T-helper 2 cell treated with Interferon-gamma antibody and Interleukin-4, amounts not matched to agents 100 ng/mL and 5 ng/mL, for 36 hours (primary cell): ENCODE results near the gene APBB2. TPM values are rescaled to one million over a fixed set of nuclear protein-coding genes. Genes with fewer than 3 reads are reported as not detected.
"Not testable (repeated sequence)": the region's sequence is repeated elsewhere in the genome, so short reads cannot be mapped to it uniquely, and the experiment has no call there.

ENCODE experiments used
- intact Hi-C: fragments of 100-400 bp; cut with micrococcal nuclease; formaldehyde crosslinking; loops from one replicate; pipeline ENCODE4 v1.15.1; 2023
- total RNA-seq: library from RNA; stranded (reverse); gene quantifications from 2 replicates; pipeline ENCODE4 v1.2.3, GENCODE V29; 2022

Gene APBB2
- total RNA-seq, 1 donor from 2014 or later: 0.45 TPM

DNA sequence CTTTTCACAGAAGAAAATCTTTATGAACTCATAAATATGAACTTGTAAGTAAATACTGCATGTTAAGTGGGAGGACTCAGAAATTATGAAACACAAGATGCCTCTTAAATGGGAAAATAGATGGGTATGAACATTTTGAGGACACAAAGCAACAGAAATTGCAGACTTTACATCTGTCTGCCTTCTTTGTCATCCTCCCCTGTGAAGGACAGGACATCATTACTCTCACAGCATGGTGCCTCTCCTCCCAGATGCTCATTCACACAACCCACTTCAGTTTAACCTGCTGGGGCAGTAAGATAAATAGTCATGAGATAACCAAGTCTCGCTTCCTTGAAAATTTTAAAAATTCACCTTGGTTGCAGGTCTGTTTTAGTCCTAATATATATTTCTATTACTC is 144.5 kb downstream of the APBB2 start:
- intact Hi-C loops: no loop called here

DNA sequence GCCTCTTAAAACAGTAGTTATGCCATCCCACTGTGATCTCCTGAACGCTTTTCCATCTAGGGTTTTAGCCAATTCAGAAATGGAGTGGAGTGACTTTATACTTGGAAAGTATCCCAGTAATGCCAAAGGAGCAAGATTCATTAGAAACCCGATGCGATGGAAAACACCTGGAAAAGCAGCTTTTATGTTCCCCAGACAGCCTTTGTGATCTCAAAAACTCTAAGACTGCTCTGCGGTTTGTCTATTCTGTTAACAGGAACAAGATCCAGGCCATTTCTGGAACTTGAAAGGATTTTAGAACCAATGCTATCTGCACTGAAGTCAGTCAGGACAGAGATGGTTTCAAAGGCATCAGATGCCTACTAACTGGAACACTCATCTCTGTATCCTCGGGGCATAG is 145.1 kb downstream of the APBB2 start:
- intact Hi-C loops: no loop called here

DNA sequence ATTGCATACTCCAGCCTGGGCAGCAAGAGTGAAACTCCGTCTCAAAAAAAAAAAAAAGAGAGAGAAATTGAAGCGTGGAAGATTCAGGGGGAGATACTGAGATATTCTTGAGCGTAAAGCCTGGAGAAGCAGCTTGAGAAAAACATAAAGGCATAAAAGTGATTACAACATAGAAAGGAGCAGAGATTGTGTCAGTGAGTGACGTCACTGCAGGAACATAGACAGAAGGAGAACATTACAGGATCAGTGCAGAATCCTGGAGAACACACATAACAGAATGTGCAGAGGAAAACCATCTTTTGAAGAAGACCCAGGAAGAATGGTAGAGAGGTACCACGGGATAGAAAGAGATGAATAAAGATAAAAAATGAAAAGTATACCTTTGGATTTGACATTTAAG is 147.0 kb downstream of the APBB2 start:
- intact Hi-C loops: no loop called here

DNA sequence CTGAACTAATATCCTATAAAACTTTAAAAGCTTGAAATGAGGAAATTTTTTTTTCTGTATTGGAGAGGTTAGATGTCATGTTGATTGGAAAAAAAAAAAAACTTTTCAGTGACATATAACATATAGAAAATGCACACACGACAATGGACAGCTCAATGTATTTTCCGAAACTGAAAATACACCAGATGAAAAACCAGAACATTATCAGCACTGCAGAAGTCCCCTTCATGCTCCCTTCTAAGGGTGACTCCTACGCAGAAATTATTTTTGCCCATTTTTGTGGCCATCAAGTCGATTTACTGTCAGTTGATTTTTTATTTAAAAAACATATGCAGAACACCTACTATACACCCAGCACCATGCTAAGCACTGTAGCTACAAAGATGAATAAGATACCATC is 148.3 kb downstream of the APBB2 start:
- intact Hi-C loops: no loop called here

DNA sequence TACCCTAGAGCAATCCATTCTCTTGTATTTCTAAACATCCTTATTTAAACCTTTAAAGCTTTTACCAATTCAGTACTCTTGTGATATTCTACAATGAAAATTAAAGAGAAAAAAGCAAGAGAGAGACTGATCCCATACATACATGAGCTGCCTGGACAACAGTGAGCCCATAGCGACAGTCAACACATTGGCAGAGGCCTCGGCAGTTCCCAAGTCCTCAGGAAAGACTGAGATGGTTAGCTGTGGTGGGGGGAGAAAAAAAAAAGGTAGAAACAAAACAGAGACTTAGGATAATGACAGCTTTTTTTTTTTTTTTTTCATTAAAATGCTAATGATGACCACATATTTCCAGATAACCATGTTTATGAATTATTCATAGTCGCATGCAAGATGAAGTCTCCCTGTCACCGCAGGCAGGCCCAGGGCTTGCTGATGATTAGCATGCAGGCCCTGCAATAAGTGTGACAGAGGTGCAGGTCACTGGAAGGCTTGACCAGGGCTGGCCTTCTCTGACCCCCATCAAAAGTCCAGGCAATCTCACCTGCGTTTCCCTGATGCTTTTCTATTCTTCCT is 148.8 kb downstream of the APBB2 start:
- intact Hi-C loops: no loop called here

DNA sequence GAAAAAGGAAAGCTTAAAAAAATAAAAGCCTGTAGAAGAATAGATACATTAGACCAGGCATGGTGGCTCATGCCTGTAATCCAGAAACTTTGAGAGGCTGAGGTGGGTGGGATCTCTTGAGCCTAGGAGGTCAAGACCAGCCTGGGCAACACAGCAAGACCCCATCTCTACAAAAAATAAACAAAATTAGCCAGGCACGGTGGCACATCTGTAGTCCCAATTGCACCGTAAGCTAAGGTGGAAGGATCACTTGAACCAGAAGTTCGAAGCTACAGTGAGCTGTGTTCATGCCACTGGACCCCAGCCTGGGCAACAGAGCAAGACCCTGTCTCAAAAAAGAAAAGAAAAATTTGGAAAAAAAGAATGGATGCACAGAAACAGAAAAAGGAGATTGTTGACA is 149.4 kb downstream of the APBB2 start:
- intact Hi-C loops: no loop called here

DNA sequence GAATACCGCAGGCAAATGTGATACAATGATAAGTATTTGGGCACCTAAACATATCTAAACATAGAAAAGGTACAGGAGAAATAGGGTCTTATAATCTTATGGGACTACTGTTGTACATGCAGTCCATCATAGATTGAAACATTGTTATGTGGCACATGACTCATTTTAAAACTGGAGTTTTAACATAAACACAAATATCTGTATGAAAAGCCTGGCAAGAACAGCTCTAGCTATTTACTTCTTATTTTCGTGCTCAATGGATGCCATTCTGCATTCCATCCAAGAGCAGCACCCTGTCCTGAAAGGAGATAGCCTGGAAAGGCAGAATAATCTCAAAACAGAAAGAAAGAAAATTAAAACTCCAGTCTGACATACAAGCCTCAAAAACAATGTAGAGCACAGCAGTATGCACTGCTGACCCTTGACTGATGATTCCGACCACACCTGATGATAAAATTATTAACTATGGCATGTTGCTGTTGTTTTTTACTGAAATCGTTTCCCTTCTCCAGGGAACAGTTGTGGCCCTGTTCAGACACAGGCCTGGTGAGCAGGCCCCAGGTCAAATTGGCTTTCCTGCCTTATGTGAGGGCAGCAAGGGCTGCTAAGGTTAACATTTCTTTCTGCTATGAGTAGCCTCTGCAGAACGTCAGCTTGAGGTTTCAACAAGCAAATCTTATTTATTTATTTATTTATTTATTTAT is 152.7 kb downstream of the APBB2 start:
- intact Hi-C loops: no loop called here

DNA sequence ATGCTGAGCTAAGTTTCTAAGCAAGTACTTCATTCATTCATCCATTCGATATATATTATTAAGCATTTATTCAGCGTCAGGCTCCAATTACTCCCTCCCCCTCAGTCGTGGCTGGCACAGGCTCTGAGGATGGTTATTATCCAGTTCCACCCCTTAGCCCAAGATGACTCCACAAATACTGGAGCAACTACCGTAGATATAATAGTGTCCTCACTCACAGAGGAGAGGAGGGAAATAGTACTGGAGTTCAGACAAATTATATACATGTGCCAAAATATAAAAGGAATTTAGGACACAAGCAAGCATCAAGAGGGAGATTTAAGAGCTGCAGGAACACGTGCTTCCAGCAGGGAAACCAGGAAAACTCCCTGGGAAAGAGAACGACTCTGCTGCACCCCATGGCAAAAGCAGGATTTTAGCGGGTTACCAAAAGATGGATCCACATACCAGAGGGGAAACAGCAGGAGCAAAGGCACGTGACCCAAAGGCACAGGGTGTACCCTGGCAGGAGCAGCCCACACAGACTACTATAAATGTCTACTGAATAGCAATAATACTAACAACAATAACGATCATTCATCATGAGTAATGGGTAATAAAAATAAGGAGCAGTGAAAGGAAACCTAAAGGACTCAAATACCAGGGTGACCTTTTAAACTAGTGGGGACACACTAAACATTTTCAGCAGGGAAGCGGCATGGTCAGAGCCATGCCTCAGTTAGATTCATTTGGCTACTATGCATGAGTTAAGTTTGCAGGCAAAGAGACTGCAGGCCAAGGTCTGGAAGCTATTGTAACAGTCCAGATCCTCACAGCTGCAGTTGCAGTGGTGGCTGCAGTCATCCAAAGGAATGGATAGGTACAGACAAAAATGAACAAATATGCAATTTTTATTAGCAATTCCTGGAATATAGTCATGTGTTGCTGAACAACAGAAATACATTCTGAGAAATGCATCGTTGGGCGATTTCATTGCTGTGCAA is 153.7 kb downstream of the APBB2 start:
- intact Hi-C loops: no loop called here

DNA sequence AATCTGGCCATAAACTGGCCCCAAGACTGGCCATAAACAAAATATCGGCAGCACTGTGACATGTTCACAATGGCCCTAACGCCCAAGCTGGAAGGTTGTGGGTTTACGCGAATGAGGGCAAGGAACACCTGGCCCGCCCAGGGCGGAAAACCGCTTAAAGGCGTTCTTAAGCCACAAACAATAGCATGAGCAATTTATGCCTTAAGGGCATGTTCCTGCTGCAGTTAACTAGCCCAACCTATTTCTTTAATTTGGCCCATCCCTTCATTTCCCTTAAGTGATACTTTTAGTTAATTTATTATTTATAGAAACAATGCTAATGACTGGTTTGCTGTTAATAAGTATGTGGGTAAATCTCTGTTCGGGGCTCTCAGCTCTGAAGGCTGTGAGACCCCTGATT is 154.9 kb downstream of the APBB2 start:
- intact Hi-C loops: not testable (repeated sequence)

DNA sequence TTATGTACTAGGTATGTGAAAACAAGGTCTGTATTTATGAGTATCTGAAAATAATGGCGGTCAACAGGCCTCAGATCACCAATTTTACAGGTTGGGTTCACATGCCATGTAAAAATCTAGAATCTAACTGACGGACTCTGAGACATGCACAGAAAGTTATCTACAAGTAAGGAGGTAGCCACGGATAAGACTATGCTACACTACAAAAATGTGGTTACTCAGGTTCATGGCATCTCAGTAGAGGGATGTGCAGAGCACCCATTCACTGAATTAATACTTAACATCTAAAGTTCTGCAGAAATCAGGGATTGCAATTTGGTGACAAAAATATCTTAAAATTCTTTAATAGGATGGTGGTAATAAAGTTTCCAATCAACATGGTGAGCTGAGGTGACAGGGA is 155.9 kb downstream of the APBB2 start:
- intact Hi-C loops: no loop called here

DNA sequence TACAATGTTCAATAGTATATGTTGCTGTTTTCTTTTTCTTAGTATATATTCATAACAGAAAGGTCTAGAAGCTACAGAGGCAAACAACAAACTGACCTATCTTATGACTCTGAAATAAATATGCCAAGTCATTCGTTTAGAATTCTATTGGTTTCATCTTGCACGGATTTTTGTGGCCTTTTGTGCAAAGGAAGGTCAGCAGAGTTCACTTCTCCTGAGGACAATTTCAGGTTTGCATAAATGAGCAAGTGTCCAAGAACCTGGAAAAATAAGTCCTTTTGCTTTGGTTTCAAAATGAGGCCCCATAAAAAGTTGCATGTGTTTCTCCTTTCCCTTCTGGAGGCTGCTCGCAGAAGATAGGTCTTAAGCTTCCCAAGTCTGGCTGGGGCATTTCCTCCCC is 156.9 kb downstream of the APBB2 start:
- intact Hi-C loops: no loop called here

DNA sequence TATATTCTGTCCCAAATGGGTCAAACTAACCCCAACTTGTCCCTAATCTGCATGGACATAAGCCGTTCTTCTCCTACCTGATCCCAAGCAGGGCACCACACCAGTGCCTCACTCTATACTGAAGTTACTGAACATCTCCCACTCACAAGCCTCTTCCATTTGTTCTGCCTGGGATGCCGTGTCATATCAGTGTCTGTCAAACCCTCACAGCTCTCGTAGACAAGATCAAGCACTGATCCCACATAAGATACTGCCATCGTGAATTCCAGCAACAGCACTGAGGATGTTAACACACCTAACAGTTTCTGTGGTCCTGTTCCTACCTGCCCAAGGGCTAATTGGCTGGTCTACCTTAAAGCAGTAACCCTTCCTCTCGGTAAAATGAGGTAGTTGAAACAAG is 162.1 kb downstream of the APBB2 start:
- intact Hi-C loops: no loop called here

DNA sequence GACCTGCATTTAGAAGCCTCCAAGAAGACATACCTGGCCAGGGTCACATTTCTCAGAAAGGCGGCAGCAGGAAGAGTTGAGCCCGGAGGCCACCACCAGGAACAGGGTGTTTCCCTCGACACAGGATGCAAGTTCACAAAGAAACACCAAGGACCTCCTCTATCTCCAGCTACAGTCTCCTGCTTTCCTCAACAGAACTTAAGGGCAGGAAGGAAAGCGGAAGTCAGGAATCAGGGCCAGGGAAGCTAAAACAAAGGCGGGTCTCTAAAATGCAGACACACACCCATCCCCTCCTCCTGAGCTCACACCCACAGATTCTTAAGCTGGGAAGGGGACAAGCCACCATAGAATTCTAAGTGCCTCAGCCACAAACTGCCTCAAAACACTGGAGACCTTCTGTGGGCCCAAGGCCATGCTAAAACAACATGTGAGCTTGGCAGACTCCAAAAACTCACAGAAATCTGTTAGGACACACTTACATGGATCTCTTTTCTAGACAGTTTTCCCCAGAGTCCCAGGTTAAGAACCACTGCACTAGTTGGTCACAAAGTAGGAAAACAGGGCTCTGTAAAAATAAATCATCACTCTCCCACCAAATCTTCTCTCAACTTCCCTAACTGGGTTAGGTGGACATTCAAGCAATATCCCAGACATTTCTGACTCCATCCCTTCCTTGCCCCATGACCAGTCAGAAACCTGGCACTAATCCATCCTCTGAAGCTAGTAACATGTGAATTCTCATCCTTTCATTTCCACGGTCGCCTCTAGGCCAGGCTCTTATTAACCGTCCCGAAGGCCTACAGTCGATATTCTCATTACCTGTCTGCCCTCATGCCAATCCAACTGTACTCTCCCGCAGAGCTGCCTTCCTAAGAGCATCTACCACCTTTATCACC is 163.2 kb downstream of the APBB2 start:
- intact Hi-C loops: no loop called here

DNA sequence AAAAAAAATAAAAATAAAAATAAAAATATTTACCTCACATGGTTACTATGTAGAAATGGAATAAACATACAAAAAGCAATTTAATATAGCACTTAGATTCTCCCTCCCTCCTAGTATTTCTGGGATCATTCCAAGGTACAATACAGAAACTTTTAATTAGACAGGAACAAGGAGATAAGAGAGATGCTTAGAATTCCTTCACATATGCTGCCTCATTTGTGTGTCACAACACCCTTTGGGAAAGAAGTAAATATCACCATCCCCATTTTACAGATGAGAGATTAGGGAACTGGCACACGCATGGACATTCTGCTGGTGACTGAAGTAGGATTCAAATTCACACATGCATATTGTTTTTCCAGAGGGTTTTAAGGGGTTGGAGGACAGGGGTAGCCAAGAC is 164.2 kb downstream of the APBB2 start:
- intact Hi-C loops: no loop called here

DNA sequence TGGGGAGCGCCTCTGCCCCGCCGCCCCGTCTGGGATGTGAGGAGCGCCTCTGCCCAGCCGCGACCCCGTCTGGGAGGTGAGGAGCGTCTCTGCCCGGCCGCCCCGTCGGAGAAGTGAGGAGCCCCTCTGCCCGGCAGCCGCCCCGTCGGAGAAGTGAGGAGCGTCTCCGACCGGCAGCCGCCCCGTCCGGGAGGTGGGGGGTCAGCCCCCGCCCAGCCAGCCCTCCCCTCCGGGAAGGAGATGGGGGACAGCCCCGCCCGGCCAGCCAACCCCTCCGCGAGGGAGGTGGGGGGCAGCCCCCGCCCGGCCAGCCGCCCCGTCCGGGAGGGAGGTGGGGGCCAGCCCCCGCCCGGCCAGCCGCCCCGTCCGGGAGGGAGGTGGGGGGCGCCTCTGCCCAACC is 165.2 kb downstream of the APBB2 start:
- intact Hi-C loops: not testable (repeated sequence)

DNA sequence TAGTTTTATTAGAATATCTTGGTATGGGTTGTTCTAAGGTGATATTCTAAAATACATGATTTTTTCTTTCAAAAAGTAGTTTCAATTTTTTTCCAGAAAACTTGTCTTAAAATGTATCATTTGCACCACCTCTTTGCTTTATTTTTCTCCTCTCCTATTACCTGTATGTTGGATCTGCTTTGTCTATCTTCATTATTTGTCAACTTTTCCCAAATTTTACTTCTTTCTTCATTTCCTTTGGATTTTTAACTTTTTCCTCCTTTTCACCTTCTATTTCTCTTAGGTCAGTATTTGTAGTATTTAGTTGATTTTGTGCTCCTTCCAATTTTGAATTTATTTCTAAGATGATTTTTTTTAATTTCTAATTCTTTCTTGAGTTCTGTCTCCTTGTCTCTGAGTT is 169.6 kb downstream of the APBB2 start:
- intact Hi-C loops: no loop called here

DNA sequence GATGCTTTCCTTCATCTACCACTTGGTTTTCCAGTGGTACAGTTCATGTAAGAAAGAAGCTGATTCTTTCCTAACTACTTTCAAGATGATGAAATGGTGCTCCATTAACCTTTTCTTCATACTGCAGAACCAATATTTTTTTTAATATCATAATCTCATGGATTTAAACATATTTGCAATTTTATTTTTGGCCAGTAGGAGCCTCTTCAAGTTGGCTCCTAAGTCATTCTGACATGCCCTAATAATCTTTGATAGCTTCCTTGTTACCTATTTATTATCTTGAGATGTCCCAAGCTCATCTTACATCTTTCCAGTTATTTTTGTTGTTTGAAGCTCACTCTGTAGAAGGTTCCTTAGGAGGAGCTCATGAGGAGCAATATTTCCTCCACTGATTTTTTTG is 170.2 kb downstream of the APBB2 start:
- intact Hi-C loops: no loop called here

DNA sequence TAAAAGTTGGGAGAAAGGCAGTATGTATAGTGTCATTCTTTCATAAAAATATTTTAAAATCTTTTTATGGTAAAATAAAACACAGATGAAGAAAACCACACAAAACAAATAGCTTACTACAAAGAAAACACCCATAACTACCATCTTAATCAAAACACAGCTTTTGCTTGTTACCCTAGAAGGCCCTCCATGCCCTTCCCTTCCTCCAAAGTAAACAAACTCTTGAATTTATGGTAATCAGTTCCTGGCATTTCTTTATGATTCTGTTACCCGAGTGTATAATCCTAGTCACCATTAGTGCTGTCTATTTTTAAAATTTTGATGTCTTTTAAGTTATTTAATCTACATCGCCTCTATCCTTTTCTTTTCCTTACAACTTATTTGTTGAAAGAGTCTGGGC is 170.9 kb downstream of the APBB2 start:
- intact Hi-C loops: no loop called here

DNA sequence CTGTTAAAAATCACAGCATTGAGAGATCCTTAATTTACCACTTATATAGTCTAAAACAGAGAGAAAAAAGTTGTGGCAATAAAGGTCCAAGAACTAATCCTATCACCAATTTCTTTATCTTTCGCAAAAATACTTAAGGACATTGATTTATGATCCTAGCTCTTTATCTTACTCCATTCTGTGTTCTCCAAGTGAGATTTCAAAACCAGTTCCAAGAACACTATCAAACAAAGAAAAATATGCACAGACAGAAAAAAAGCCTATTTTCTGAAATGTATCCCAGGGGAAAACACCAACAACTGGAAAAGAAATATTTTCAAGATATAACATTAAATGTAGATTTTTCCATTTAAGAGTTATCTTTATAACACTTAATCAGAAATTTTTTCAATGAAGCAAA is 172.8 kb downstream of the APBB2 start:
- intact Hi-C loops: no loop called here

DNA sequence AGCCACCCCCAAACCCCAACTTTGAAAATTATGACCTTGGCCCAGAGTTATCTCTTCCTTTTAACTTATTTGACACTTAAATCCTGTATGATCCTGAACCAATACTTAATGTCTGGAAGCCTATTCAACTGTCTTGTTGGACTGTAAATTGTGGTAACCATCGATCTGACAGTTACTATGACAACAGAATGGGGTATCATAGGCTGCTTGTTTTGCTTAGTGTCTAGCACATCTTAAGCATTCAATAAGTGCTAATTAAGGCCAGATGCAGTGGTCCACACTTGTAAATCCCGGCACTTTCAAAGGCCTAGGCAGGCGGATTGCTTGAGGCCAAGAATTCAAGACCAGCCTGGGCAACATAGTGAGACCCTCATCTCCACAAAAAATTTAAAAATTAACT is 175.0 kb downstream of the APBB2 start:
- intact Hi-C loops: no loop called here

DNA sequence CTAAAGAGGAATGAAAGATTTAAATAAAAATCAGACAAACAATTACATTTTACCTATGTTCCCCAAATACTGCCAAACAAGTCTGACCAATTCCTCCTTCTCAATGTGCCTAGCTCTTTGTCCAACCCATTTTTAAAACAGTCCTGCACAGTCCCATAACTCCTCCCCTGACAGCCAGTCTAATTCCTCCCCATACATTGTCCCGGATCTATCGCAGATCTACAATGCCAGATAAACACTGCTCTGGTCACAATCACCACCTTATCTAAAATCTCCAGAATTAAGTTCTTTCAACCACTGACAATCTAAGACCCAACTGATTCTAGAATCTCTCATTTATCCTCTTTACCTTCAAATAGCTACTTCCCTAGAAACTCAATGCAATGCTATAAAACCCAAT is 176.0 kb downstream of the APBB2 start:
- intact Hi-C loops: no loop called here
